ENCODE results near the gene ZMYND15.

ZMYND15 gene

GRCh38 chr17:4743898-4744297, 4.3 kb downstream of the ZMYND15 start:
- no peak for DNase-seq

- DNase-seq, result no peak
Observed at GRCh38 chr17:4744999-4745969, 5.7 kb downstream of the ZMYND15 start.

- DNase-seq, result peak; percentile 34 to 36
Observed at GRCh38 chr17:4747847-4748246, 8.2 kb downstream of the ZMYND15 start.

- DNase-seq, result no peak
Observed at GRCh38 chr17:4748686-4749085, 9.1 kb downstream of the ZMYND15 start.

- DNase-seq, result no peak
Observed at GRCh38 chr17:4750606-4751005, 11.0 kb downstream of the ZMYND15 start.

- DNase-seq, result no peak
Observed at GRCh38 chr17:4751932-4752331, 12.3 kb downstream of the ZMYND15 start.

GRCh38 chr17:4753392-4753791, 13.8 kb downstream of the ZMYND15 start:
- DNase-seq, result no peak

- DNase-seq, result no peak
Observed at GRCh38 chr17:4759776-4760236, 20.2 kb downstream of the ZMYND15 start.

GRCh38 chr17:4764595-4764994, 25.0 kb downstream of the ZMYND15 start:
- peak; percentile 61 to 72 for DNase-seq

GRCh38 chr17:4766201-4766600, 26.6 kb downstream of the ZMYND15 start:
- DNase-seq, result no peak

- no peak for DNase-seq
Observed at GRCh38 chr17:4766723-4767122, 27.1 kb downstream of the ZMYND15 start.

- no peak for DNase-seq
Observed at GRCh38 chr17:4768298-4768697, 28.7 kb downstream of the ZMYND15 start.

GRCh38 chr17:4769628-4770027, 30.0 kb downstream of the ZMYND15 start:
- no peak for DNase-seq

- no peak for DNase-seq
Observed at GRCh38 chr17:4771519-4772234, 32.0 kb downstream of the ZMYND15 start, which contains the start of gene TM4SF5. Gene TM4SF5, plus strand, starts transcription at chr17:4771886. Its CDS starts 37 bp downstream, at chr17:4771923.

- no peak for DNase-seq
Observed at GRCh38 chr17:4772235-4772613, 32.6 kb downstream of the ZMYND15 start.

- DNase-seq, result no peak
Observed at GRCh38 chr17:4777969-4778760, 38.5 kb downstream of the ZMYND15 start.

GRCh38 chr17:4780325-4780955, 40.8 kb downstream of the ZMYND15 start:
- DNase-seq, result no peak

- no peak for DNase-seq
Observed at GRCh38 chr17:4782652-4783051, 43.0 kb downstream of the ZMYND15 start.

GRCh38 chr17:4785311-4786105, 45.9 kb downstream of the ZMYND15 start:
- DNase-seq, result no peak

GRCh38 chr17:4786106-4786511, 46.5 kb downstream of the ZMYND15 start, which contains the start of gene VMO1:
Gene VMO1, minus strand, starts transcription at chr17:4786364. Its CDS starts 12 bp downstream, at chr17:4786352.
- DNase-seq, result no peak

- no peak for DNase-seq
Observed at GRCh38 chr17:4786516-4786915, 46.9 kb downstream of the ZMYND15 start.
